NCI-H1694 (cell line): ENCODE results near the gene SNRPD3.
A peak's percentile ranks its signal among the peaks of the same experiment; 100 is the strongest.
"Not testable (repeated sequence)": the region's sequence is repeated elsewhere in the genome, so short reads cannot be mapped to it uniquely, and the experiment has no call there.

ENCODE experiments used
- DNase-seq: peaks from one replicate; lab custom pipeline; 2025; lab: John Stamatoyannopoulos, UW

Gene SNRPD3

DNA sequence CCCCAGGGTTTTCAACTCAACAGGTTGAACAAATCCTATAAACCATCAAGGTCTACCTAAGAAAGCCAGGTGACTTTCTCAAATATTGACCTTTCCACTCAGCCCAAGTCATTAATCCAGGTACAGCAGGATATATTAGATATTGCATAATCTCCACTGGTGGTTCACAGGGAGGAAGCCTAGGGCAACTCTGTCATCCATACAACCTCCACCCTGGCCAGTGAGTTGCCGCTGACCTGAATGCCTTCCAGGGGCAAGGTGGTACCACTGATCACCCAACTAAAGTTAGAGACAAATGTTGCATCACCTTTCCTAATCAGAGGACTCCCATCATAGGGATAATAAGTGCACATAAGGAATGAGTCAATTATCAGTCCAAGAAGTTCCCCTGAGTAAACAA, 23.7 kb upstream of the SNRPD3 start:
- DNase-seq: no peak

GRCh38 chr22:24535348-24535747, 20.5 kb upstream of the SNRPD3 start:
- DNase-seq: no peak

- no peak for DNase-seq
Observed at GRCh38 chr22:24536089-24536488, 19.7 kb upstream of the SNRPD3 start.

DNA sequence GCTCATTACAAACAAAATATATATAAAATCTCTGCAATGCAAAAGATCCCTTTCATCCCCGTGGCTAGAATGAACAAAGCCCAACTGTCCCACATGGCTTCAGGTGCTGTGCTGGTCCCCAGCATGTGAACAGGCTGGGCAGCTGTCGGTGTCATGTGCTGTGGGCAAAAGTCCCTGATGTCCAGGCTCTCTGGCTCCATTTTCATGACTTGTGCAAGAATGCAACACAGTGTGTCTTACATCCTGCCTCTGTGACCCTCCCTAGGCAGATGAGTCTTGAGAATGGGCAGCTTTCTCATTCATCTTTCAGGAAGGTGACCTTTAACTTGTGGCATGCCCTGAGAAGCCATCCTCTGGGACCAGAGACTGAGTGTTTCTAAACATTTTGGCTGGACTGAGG, 15.3 kb upstream of the SNRPD3 start:
- no peak for DNase-seq

DNA sequence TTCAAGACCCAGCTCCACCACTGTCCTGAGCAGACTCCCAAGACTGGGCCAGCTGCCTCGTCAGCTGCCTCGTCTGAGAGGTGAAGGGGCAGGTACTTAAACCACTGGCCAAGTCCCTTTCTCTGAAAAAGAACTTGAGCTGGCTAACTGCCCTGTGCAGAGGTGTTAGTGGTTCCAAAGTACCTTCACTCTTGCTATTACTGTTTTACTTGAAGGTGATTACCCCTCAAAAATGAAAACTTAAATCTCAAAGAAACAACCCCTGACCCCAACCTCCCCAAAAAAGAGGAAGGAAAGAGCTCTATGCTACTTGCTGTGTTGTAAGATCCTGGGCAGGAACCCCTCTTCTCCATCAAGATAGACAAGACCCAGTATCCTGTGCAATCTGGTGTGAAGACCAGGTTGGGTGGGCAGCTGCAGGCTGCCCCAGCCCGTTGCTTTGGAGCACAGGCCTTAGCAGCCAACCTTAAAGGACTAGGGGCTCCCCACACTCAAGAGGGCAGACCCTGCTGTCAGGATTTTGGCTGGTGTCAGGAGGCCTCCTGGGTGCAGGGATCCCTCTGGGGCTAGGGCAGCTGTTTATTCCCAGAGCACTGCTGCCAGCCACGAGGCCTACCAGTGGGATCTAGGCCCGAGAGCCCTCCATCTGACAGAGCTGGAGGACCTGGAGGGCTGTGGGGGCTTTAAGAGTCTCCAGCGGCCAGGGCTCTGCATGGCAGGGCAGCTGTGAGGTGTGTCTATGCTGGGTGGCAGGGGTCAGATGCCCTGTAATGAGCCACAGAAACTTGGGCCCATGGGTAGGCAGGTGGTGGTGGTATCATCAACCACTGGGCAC, 13.9 kb upstream of the SNRPD3 start:
- DNase-seq: no peak

GRCh38 chr22:24542641-24543040, 13.2 kb upstream of the SNRPD3 start:
- DNase-seq: peak; percentile 44

DNA sequence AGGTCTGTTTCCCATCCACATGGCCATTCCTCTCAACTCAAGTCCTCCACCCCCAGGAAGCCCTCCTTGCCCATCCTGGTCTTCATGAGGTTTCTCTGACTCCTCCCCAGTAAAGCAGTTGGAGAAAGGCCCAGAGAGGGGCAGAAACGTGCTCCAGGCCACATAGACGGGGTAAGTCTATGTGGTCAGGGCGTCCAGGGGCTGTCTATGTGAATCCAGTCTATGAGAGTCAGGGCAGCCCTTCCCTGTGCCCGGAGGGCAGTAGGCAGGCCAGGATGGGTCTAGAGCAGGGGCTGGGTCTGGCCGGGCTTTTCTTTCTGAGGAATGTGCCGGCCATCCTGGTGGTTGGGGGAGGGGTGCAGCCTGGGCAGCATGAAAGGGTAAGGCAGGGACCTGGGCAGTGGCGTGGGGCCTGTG, 12.6 kb upstream of the SNRPD3 start:
- no peak for DNase-seq

DNA sequence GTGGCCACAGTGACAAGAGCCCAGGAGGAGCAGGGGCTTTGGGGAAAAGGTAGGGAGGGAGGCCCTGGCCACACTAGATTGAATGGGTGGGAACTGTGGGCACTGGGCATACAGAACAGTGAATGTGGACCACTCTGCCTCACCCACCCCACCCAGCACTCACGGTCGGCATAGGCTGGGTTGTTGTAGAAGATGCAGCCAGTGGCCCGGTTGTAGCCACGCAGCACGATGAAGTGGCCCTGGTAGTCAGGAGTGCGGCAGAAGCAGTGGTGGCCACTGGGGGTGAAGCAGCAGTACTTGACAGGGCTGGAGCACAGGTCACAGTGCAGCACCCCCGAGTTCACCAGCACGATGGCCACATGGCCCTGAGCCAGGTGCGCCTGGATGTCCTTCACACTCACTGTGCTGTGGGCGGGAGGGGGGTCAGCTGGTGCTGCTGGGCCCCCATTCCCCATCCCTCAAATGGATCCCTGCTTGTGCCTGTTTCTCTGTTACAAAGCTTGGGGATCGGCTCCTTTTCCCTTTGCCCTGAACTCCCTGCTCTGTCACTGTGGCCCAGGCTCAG, 12.0 kb upstream of the SNRPD3 start:
- no peak for DNase-seq

DNA sequence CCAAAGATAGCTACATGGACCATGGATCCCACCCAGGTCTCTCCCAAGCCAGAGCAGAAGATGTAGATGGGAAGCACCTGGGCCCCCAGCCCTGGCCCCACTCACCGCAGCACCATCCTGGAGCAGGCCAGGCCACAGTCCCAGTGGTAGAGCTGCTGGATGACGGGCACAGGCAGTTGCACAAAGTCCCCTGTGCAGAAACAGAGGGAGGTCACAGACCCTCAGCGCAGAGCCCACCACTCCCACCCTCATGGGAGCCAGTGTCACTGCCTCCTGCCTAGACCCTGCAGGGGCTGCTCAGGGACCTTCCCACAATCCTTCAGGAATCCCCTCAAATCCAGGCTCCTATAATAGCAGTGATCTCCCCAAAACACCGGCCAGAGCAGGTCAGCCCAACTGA, 7.0 kb upstream of the SNRPD3 start:
- no peak for DNase-seq

GRCh38 chr22:24550028-24550901, 5.5 kb upstream of the SNRPD3 start:
- DNase-seq: no peak

DNA sequence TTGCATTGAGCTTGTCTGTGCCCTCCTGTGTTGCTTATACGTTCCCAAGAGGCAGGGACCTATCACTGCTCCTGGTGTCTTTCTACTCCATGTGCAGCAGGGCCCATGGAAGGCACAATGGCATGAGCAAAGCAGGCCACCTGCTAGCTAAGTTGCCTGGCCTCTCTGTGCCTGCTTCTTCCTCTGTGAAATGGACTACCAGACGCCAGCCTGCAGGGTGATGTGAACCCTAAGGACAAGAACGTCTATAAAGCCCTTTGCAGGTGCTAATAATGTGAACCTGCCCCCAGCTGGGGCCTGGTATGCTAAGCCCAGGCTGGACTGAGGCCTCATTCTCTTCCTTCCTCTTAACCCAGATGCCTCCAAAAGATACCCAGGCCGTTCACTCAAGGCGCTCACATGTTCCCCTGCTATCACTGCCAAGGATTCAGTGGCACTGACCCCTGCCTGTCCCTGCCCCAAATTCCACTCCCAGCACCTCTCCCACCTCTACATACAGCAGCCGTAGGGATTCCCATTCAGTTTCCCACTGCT, 4.8 kb upstream of the SNRPD3 start:
- DNase-seq: no peak

GRCh38 chr22:24552503-24553286, 3.1 kb upstream of the SNRPD3 start:
- not testable (repeated sequence) for DNase-seq

DNA sequence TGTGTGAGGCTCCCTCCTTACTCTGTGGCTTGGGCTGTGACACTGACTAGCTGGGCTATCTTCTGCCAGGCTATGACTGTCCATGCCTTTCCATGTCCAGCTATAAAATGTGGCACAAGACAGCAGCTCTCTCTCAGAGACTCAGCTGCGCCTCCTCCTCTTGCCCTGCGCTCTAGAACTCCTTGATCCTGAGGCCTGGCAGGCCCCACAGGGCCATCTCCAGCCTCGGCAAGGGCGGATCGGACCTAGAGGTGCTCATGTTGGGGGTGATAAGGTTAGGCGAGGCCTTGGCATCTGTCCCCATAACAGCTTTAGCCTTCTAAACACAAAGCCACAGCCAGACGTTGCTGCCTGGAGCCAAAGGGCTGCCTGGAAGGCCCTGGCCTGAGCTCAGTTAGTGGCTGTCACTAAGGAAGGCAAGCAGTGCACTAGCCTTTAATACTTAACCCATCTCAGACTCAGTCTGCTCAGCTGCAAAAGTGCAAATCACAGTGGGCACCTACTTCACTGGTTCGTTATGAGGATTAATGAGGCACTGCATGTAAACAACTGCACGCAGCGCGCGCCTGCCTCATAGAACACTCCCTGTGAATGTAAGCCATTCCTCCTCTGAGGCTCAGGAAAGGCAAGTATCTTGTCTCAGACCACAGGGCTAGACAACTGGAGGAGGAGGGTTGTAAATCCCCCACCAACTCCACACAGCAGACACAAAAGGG, 2.0 kb upstream of the SNRPD3 start:
- DNase-seq: no peak

- no peak for DNase-seq
Observed at GRCh38 chr22:24554313-24555164, 1.3 kb upstream of the SNRPD3 start, which contains the start of gene GUCD1. TSS of gene GUCD1 (minus strand) at chr22:24555138. CDS start at chr22:24554991, 147 bp downstream.

- no peak for DNase-seq
Observed at GRCh38 chr22:24559471-24559870, 3.7 kb downstream of the SNRPD3 start.

GRCh38 chr22:24563246-24563645, 7.4 kb downstream of the SNRPD3 start:
- no peak for DNase-seq

DNA sequence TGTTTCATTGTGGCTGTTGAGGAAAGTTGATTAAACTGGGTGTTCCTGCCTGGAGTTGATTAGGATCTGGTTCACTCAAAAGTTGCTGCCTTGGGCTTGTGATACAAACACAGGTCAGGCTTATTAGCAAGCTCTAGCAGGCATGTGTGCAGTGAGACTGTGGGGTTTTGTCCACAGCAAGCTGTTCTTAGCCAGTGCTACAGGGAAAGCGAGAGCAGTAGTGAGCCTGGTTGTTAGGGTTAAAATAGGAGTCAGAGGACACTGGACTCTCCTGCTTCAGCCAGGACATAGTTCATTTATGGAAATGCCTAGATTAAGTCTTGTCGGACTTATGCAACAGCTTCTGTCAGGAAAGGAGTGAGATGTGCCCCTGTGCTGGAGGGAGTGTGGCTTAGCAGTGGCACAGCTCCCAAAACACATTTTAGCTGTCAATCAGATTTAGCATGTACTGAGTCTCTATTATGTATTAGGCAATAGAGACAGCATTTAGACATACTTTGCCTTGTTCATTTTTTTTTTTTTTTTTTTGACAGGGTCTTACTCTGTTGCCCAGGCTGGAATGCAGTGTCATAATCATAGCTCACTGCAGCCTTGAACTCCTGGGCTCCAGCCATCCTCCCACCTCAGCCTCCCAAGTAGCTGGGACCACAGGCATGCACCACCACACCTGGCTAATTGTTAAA, 8.7 kb downstream of the SNRPD3 start:
- DNase-seq: no peak

DNA sequence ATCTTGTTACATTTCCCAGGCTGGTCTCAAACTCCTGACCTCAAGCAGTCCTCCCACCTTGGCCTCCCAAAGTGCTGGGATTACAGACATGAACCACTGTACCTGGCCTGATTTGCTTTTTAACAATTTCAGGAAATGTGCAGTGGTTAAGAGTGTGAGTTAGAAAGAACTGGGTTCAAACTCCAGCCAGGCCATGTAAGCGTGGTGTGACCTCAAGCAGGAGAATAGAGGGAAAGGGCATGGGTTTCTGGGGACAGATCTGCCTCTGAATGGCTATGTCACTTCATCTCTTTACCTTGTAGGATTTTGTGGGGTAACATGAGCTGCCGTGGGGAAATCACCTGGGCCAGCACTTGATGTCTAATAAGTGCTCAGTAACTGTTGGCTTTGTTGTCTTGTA, 9.3 kb downstream of the SNRPD3 start:
- no peak for DNase-seq

DNA sequence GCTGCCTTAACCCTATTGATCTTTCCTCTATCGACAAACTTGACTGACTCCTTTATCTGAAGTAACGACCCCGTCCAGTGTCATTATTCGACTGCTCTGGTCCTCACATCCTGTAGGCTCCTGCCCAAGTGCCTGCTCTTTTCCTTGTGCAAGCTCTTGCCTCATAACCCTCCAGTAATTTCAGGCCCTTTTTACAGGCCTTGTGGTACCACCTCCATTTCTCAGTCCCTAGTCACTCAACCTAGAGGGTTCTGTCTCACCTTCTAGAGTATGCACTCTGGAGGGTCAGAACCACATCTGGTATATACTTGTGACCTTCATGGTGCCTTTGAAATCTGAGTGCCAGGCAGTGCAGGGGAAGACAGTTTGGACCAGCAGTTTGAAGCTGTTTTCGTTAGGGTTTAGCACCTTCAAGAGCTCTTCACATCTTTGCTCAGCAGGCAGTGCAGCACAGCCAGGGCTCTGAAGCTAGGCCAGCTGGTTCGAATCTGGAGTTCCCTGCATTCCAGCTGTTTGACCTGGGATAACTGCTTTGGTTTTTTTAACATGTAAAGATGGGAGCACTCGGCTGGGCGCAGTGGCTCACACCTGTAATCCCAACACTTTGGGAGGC, 11.2 kb downstream of the SNRPD3 start:
- DNase-seq: no peak
